ENCODE data around the gene KCNK1.
"Not testable (repeated sequence)": the region's sequence is repeated elsewhere in the genome, so short reads cannot be mapped to it uniquely, and the experiment has no call there.

DNA sequence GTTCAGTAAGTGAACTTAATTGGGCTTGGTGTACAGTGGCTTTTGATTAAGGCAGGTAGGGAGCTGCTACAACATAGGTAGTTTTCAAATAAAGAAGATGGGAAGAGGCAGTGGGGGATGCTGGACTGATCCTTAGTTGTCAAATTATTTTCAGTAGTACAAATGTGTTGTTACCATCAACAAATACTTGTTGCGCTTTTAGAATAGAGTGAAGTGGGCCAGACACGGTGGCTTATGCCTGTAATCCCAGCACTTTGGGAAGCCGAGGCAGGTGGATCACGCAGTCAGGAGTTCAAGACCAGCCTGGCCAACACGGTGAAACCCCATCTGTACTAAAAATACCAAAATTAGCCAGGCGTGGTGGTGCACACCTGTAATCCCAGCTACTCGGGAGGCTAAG is 5.5 kb downstream of the KCNK1 start:
- TF ChIP-seq, protein P1, sequence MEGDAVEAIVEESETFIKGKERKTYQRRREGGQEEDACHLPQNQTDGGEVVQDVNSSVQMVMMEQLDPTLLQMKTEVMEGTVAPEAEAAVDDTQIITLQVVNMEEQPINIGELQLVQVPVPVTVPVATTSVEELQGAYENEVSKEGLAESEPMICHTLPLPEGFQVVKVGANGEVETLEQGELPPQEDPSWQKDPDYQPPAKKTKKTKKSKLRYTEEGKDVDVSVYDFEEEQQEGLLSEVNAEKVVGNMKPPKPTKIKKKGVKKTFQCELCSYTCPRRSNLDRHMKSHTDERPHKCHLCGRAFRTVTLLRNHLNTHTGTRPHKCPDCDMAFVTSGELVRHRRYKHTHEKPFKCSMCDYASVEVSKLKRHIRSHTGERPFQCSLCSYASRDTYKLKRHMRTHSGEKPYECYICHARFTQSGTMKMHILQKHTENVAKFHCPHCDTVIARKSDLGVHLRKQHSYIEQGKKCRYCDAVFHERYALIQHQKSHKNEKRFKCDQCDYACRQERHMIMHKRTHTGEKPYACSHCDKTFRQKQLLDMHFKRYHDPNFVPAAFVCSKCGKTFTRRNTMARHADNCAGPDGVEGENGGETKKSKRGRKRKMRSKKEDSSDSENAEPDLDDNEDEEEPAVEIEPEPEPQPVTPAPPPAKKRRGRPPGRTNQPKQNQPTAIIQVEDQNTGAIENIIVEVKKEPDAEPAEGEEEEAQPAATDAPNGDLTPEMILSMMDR (IDR thresholded peaks at IDR 0.05; ENCODE audit: low read depth, low read length) = not testable (repeated sequence)
- TF ChIP-seq EZH2phosphoT487 (IDR thresholded peaks at IDR 0.05; ENCODE audit: low read depth) = not testable (repeated sequence)

All from OCI-LY3 (cell line).